IMR-90 (cell line): ENCODE measurements around the gene RUNX1. TPM values are rescaled to one million over a fixed set of nuclear protein-coding genes. Genes with fewer than 3 reads are reported as not detected.

Source experiments
- ATAC-seq: fragments of 200-7000 bp; cut with Tn5 transposase; 2 replicates; pipeline ENCODE4 v1.9.1; 2020; ENCODE audit warnings: low read depth, mild to moderate bottlenecking, moderate library complexity
- BruUV-seq: library from RNA; stranded (reverse); fragments of 400-500 nt; replicated peaks from 2 replicates; lab custom pipeline; 2021; lab: Mats Ljungman, UMichigan
- CTCF ChIA-PET: fragments of 300-600 bp; formaldehyde crosslinking; extraction: SDS; loops from one replicate; lab custom pipeline; 2021; ENCODE audit warnings: antibody characterized with exemption; lab: Yijun Ruan, JAX
- POLR2A ChIA-PET: fragments of 300-600 bp; sonication (Branson Sonifier 250); formaldehyde crosslinking; loops from one replicate; lab custom pipeline; 2022; ENCODE audit warnings: antibody characterized with exemption; ENCODE audit not compliant: unreplicated experiment; lab: Charles Lee
- DNase-seq: peaks from one replicate; pipeline ENCODE4 v3.0.0; 2013
- H2AFZ ChIP-seq: replicated peaks from 2 replicates; pipeline ENCODE3; 2013; ENCODE audit warnings: low read length, mild to moderate bottlenecking; ENCODE audit not compliant: poor library complexity
- H2AK5ac ChIP-seq: 2 replicates; pipeline ENCODE4 v1.6.1; 2013; ENCODE audit warnings: low read depth, low read length, inconsistent platforms
- H2AK9ac ChIP-seq: replicated peaks from 2 replicates; pipeline ENCODE3; 2013; ENCODE audit warnings: mild to moderate bottlenecking, low read depth, low read length, moderate library complexity; ENCODE audit not compliant: poor library complexity
- H2BK120ac ChIP-seq: 2 replicates; pipeline ENCODE4 v1.6.1; 2013; ENCODE audit warnings: low read depth, low read length, inconsistent platforms
- H2BK15ac ChIP-seq: 3 replicates; pipeline ENCODE4 v1.6.1; 2013; ENCODE audit warnings: low read depth, low read length, inconsistent platforms
- H2BK20ac ChIP-seq: 2 replicates; pipeline ENCODE4 v1.6.1; 2013; ENCODE audit warnings: low read depth, mild to moderate bottlenecking, inconsistent platforms, low read length, moderate library complexity
- H2BK5ac ChIP-seq: 2 replicates; pipeline ENCODE4 v1.6.1; 2013; ENCODE audit warnings: mild to moderate bottlenecking, low read depth, low read length, inconsistent platforms; ENCODE audit not compliant: poor library complexity, severe bottlenecking
- H3K14ac ChIP-seq: replicated peaks from 2 replicates; pipeline ENCODE4 v1.6.1; 2013; ENCODE audit warnings: low read depth, low read length, inconsistent platforms
- H3K18ac ChIP-seq: 2 replicates; pipeline ENCODE4 v1.6.1; 2013; ENCODE audit warnings: low read depth, low read length, control low read depth
- H3K23ac ChIP-seq: 2 replicates; pipeline ENCODE4 v1.6.1; 2013; ENCODE audit warnings: low read depth, low read length, inconsistent platforms
- H3K27ac ChIP-seq: 2 replicates; pipeline ENCODE4 v1.5.1; 2013; ENCODE audit warnings: mild to moderate bottlenecking, control low read depth, low read length; ENCODE audit not compliant: insufficient read depth
- H3K27me3 ChIP-seq: 2 replicates; pipeline ENCODE4 v1.6.1; 2013; ENCODE audit warnings: low read length; ENCODE audit not compliant: control insufficient read depth, insufficient read depth
- H3K36me3 ChIP-seq: 2 replicates; pipeline ENCODE4 v1.6.1; 2013; ENCODE audit warnings: low read length, mixed read lengths; ENCODE audit not compliant: control insufficient read depth, insufficient read depth
- H3K4ac ChIP-seq: 2 replicates; pipeline ENCODE4 v1.6.1; 2013; ENCODE audit warnings: low read depth, low read length, inconsistent platforms
- H3K4me1 ChIP-seq: 2 replicates; pipeline ENCODE4 v1.6.1; 2013; ENCODE audit warnings: low read length, mixed read lengths; ENCODE audit not compliant: control insufficient read depth, insufficient read depth
- H3K4me2 ChIP-seq: 2 replicates; pipeline ENCODE4 v1.6.1; 2013; ENCODE audit warnings: low read depth, mild to moderate bottlenecking, control low read depth, low read length, moderate library complexity
- H3K4me3 ChIP-seq: 2 replicates; pipeline ENCODE4 v1.5.1; 2013; ENCODE audit warnings: low read depth, mild to moderate bottlenecking, control low read depth, low read length, moderate library complexity; ENCODE audit not compliant: insufficient read depth
- H3K56ac ChIP-seq: 2 replicates; pipeline ENCODE4 v1.6.1; 2013; ENCODE audit warnings: low read length, inconsistent platforms; ENCODE audit not compliant: insufficient read depth; ENCODE audit errors: extremely low read depth
- H3K79me1 ChIP-seq, 2 experiments: 2 replicates each; pipeline ENCODE4 v1.6.1; 2013; ENCODE audit warnings: low read length in 2 of 2, inconsistent platforms in 1 of 2, low read depth in 1 of 2
- H3K9ac ChIP-seq: 2 replicates; pipeline ENCODE4 v1.6.1; 2013; ENCODE audit warnings: low read depth, low read length, control low read depth
- H3K9me1 ChIP-seq: 2 replicates; pipeline ENCODE4 v1.6.1; 2013; ENCODE audit warnings: low read length, inconsistent platforms; ENCODE audit not compliant: insufficient read depth
- H3K9me3 ChIP-seq: 2 replicates; pipeline ENCODE4 v1.6.1; 2013; ENCODE audit warnings: low read length; ENCODE audit not compliant: control insufficient read depth, insufficient read depth
- H4K20me1 ChIP-seq: 2 replicates; pipeline ENCODE4 v1.6.1; 2013; ENCODE audit warnings: low read length, inconsistent platforms; ENCODE audit not compliant: insufficient read depth
- H4K5ac ChIP-seq: 2 replicates; pipeline ENCODE4 v1.6.1; 2013; ENCODE audit warnings: mild to moderate bottlenecking, low read depth, low read length, control low read depth
- H4K8ac ChIP-seq, 2 experiments: 2 replicates each; pipeline ENCODE4 v1.6.1; 2013; ENCODE audit warnings: low read depth in 2 of 2, low read length in 2 of 2, control low read depth in 1 of 2, inconsistent platforms in 1 of 2
- H4K91ac ChIP-seq: 2 replicates; pipeline ENCODE4 v1.6.1; 2013; ENCODE audit warnings: low read depth, low read length, inconsistent platforms; ENCODE audit not compliant: insufficient read depth
- BHLHE40 ChIP-seq: fragments of 150-350 bp; IDR thresholded peaks from 2 replicates; pipeline ENCODE4 v1.6.1; 2016; ENCODE audit warnings: mild to moderate bottlenecking, low read depth, low read length
- CEBPB ChIP-seq: IDR thresholded peaks from 2 replicates; pipeline ENCODE4 v1.6.1; 2012; ENCODE audit warnings: low read depth, low read length, improper control_type of control experiment
- CHD1 ChIP-seq: IDR thresholded peaks from 2 replicates; pipeline ENCODE4 v1.6.1; 2012; ENCODE audit warnings: low read depth, low read length, improper control_type of control experiment
- CTCF ChIP-seq: conservative IDR thresholded peaks from 2 replicates; pipeline ENCODE4 v1.5.1; 2012; ENCODE audit warnings: mild to moderate bottlenecking, low read depth, low read length, improper control_type of control experiment
- FOS ChIP-seq: fragments of 150-350 bp; IDR thresholded peaks from 2 replicates; pipeline ENCODE4 v1.6.1; 2016; ENCODE audit warnings: low read depth, low read length
- MAFK ChIP-seq: IDR thresholded peaks from 2 replicates; pipeline ENCODE4 v1.6.1; 2012; ENCODE audit warnings: low read depth, low read length, improper control_type of control experiment
- MAZ ChIP-seq: IDR thresholded peaks from 2 replicates; pipeline ENCODE4 v1.6.1; 2012; ENCODE audit warnings: low read depth, mild to moderate bottlenecking, low read length, improper control_type of control experiment, moderate library complexity, borderline replicate concordance
- MXI1 ChIP-seq: IDR thresholded peaks from 2 replicates; pipeline ENCODE4 v1.6.1; 2012; ENCODE audit warnings: low read depth, mild to moderate bottlenecking, low read length, moderate library complexity, borderline replicate concordance
- NFE2L2 ChIP-seq: fragments of 150-350 bp; IDR thresholded peaks from 2 replicates; pipeline ENCODE4 v1.6.1; 2016; ENCODE audit warnings: low read depth, mild to moderate bottlenecking, low read length
- POLR2A ChIP-seq: IDR thresholded peaks from 2 replicates; pipeline ENCODE4 v1.6.1; 2012; ENCODE audit warnings: mild to moderate bottlenecking, low read depth, low read length
- RAD21 ChIP-seq: IDR thresholded peaks from 2 replicates; pipeline ENCODE4 v1.6.1; 2012; ENCODE audit warnings: low read length, improper control_type of control experiment
- RCOR1 ChIP-seq: IDR thresholded peaks from 2 replicates; pipeline ENCODE4 v1.6.1; 2012; ENCODE audit warnings: mild to moderate bottlenecking, low read length, improper control_type of control experiment; ENCODE audit not compliant: insufficient replicate concordance
- RFX5 ChIP-seq: IDR thresholded peaks from 2 replicates; pipeline ENCODE4 v1.8.0; 2012; ENCODE audit warnings: low read depth, mild to moderate bottlenecking, low read length, moderate library complexity
- SMC3 ChIP-seq: fragments of 150-350 bp; IDR thresholded peaks from 2 replicates; pipeline ENCODE4 v1.6.1; 2016; ENCODE audit warnings: low read depth, mild to moderate bottlenecking, antibody characterized with exemption, low read length, moderate library complexity
- USF2 ChIP-seq: fragments of 150-350 bp; IDR thresholded peaks from 2 replicates; pipeline ENCODE4 v1.6.1; 2017; ENCODE audit warnings: mild to moderate bottlenecking, antibody characterized with exemption, low read length, low read depth
- WGBS, 2 experiments: methylation state at CpG; one replicate each; pipeline versions ENCODE4 v1.1.5 to v1.1.7; 2013; ENCODE audit warnings: missing lambda C conversion rate in 2 of 2; ENCODE audit not compliant: insufficient read length in 1 of 2; ENCODE audit errors: extremely low coverage in 2 of 2; 5-methylcytosine and 5-hydroxymethylcytosine counted together
- dilution Hi-C: fragments of 300-500 bp; cut with HindIII; formaldehyde crosslinking; loops from one replicate; pipeline ENCODE4 v1.14.3; 2018; ENCODE audit warnings: low sequenced_read_pairs; ENCODE audit not compliant: unreplicated experiment
- in situ Hi-C: fragments of 300-500 bp; cut with MboI; formaldehyde crosslinking; loops from 3 replicates; pipeline ENCODE4 v1.14.3; 2019; ENCODE audit warnings: low sequenced_read_pairs, inconsistent platforms, mixed read lengths
- intact Hi-C: fragments of 100-400 bp; cut with micrococcal nuclease; formaldehyde crosslinking; loops from 2 replicates; pipeline ENCODE4 v1.10.0; 2022
- polyA plus RNA-seq, 3 experiments: library from polyadenylated mRNA; depleted of rRNA; stranded (reverse); fragments of >200 nt; gene quantifications; 2 replicates each; pipeline ENCODE4 v1.2.3, GENCODE V29; 2012; ENCODE audit warnings: low replicate concordance in 1 of 3
- total RNA-seq: library from RNA; depleted of rRNA; stranded (reverse); fragments of >200 nt; gene quantifications from 2 replicates; pipeline ENCODE4 v1.2.3, GENCODE V29; 2012
- TF ChIP-seq, protein P1 (sequence below): fragments of 150-350 bp; IDR thresholded peaks from 2 replicates; pipeline ENCODE4 v1.6.1; 2016; ENCODE audit warnings: low read depth, mild to moderate bottlenecking, low read length, moderate library complexity, borderline replicate concordance

The RUNX1 gene
- total and polyA plus RNA-seq, 2 of the 4 experiments (the other 2 are of a cell fraction), result 34.5 to 56.5 TPM

GRCh38 chr21:35005077-35005476 is 44.0 kb downstream of the RUNX1 start:
- peak; percentile 64 for TF ChIP-seq CEBPB
- no peak for TF ChIP-seq CTCF
- TF ChIP-seq CHD1, result no peak
- TF ChIP-seq NFE2L2, result no peak
- no peak for TF ChIP-seq USF2
- no peak for TF ChIP-seq BHLHE40
- TF ChIP-seq MAFK, result no peak
- TF ChIP-seq FOS, result peak; percentile 86
- TF ChIP-seq SMC3, result no peak
- no peak for TF ChIP-seq RFX5
- no peak for TF ChIP-seq MAZ
- TF ChIP-seq, protein P1, sequence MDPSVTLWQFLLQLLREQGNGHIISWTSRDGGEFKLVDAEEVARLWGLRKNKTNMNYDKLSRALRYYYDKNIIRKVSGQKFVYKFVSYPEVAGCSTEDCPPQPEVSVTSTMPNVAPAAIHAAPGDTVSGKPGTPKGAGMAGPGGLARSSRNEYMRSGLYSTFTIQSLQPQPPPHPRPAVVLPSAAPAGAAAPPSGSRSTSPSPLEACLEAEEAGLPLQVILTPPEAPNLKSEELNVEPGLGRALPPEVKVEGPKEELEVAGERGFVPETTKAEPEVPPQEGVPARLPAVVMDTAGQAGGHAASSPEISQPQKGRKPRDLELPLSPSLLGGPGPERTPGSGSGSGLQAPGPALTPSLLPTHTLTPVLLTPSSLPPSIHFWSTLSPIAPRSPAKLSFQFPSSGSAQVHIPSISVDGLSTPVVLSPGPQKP, result no peak
- peak; percentile 33 for TF ChIP-seq RCOR1
- TF ChIP-seq RAD21, result no peak
- no peak for TF ChIP-seq POLR2A
- no peak for TF ChIP-seq MXI1
- Histone ChIP-seq H4K91ac (peak overlapping the region; percentile 83; the same call in 1 of the 2 replicates), H2BK5ac (peak overlapping the region; percentile 22), H3K9ac (no peak overlapping the region), H3K4me1 (peaks cover 15% of the 10 kb centered on the region), H2BK120ac (peak overlapping the region; percentile 92; the same call in 1 of the 2 replicates), H3K4me3 (no peak overlapping the region), H3K27me3 (no peaks in the 10 kb centered on the region), H4K5ac (no peak overlapping the region), H2AFZ (no peak overlapping the region), H3K9me1 (peaks cover 23% of the 10 kb centered on the region), H3K14ac (peak overlapping the region; percentile 98; the same call in 1 of the 2 replicates), H3K79me1 (peaks cover 0 to 17% of the 10 kb centered on the region in 2 experiments; a peak in 2 of 4 replicates), H2AK5ac (0 out of 2 replicates have a peak overlapping the region, but pooled peaks have one; percentile 98), H3K56ac (no peak overlapping the region), H3K23ac (peak overlapping the region; percentile 86; the same call in 1 of the 2 replicates), H4K20me1 (no peaks in the 10 kb centered on the region), H2BK15ac (peak overlapping the region; percentile 53; the same call in 1 of the 3 replicates), H2BK20ac (peak overlapping the region; percentile 97; the same call in 1 of the 2 replicates), H2AK9ac (no peak overlapping the region), H3K36me3 (no peaks in the 10 kb centered on the region), H3K27ac (no peak overlapping the region), H3K4me2 (no peak overlapping the region; the same call in 1 of the 2 replicates), H3K18ac (0 out of 2 replicates have a peak overlapping the region, but pooled peaks have one; percentile 63), H3K9me3 (no peaks in the 10 kb centered on the region), H4K8ac (no peak overlapping the region), H3K4ac (peak overlapping the region; percentile 95; the same call in 1 of the 2 replicates)
- POLR2A ChIA-PET, result interaction anchor here (0.6 kb wide), 1 partner anchor 107 kb away, joined by 3 read pairs; no protein-coding TSS in a partner anchor
- BruUV-seq, result no TSS peak
- DNase-seq, result peak; percentile 76
- peak; percentile 84 for ATAC-seq
- intact Hi-C loops, result no loop called here
- CTCF ChIA-PET, result no interaction called here
- in situ Hi-C loops, result no loop called here
- dilution Hi-C loops, result no loop called here
- WGBS, 2 experiments, result no CpG with 5 or more reads among the region's 2 CpGs
